CD4-positive, CD25-positive, alpha-beta regulatory T cell (primary cell): ENCODE results near the gene WWP2. TPM values are rescaled to one million over a fixed set of nuclear protein-coding genes. Genes with fewer than 3 reads are reported as not detected.

Experiments used
- ATAC-seq, 2 donors: fragments of 150-1000 bp; cut with Tn5 transposase; one replicate each; pipeline ENCODE4 v1.10.0; 2021; ENCODE audit warnings: low read depth in 2 of 2, moderate number of reproducible peaks in 2 of 2, moderate library complexity in 1 of 2
- DNase-seq, 3 donors: peaks; one replicate each; pipeline versions ENCODE4 v3.0.0 to v3.0.0-alpha.2; 2012 to 2022; ENCODE audit warnings: mixed read lengths in 1 of 3
- H3K27ac ChIP-seq: one replicate; pipeline ENCODE4 v1.7.0; 2013; ENCODE audit warnings: mild to moderate bottlenecking, low read length; ENCODE audit not compliant: insufficient read depth, poor library complexity, severe bottlenecking
- H3K27me3 ChIP-seq: one replicate; pipeline ENCODE4 v1.7.0; 2013; ENCODE audit warnings: low read length; ENCODE audit not compliant: control insufficient read depth, insufficient read depth
- H3K36me3 ChIP-seq: one replicate; pipeline ENCODE4 v1.7.0; 2013; ENCODE audit warnings: mild to moderate bottlenecking, low read length, moderate library complexity; ENCODE audit not compliant: control insufficient read depth, insufficient read depth
- H3K4me1 ChIP-seq: 2 replicates; pipeline ENCODE4 v1.7.0; 2013; ENCODE audit warnings: mild to moderate bottlenecking, low read length; ENCODE audit not compliant: insufficient read depth, control insufficient read depth, poor library complexity, severe bottlenecking
- H3K4me3 ChIP-seq: one replicate; pipeline ENCODE4 v1.7.0; 2013; ENCODE audit warnings: low read depth, mild to moderate bottlenecking, low read length, moderate library complexity
- H3K9me3 ChIP-seq, 2 experiments: 1 replicate in 1 of 2; 2 replicates in 1 of 2; pipeline ENCODE4 v1.7.0; 2013; ENCODE audit warnings: low read length in 2 of 2, mild to moderate bottlenecking in 1 of 2, moderate library complexity in 1 of 2; ENCODE audit not compliant: control insufficient read depth in 2 of 2
- H3K27ac Mint-ChIP-seq, 3 donors: one replicate each; pipeline ENCODE4 v1.8.0; 2020 to 2022; ENCODE audit warnings: mild to moderate bottlenecking in 3 of 3, mixed read lengths in 3 of 3, moderate library complexity in 2 of 3
- H3K27me3 Mint-ChIP-seq: one replicate; pipeline ENCODE4 v1.8.0; 2022; ENCODE audit warnings: mild to moderate bottlenecking, mixed read lengths
- H3K36me3 Mint-ChIP-seq: one replicate; pipeline ENCODE4 v1.8.0; 2020; ENCODE audit warnings: mixed read lengths
- H3K4me1 Mint-ChIP-seq, 4 donors: one replicate each; pipeline ENCODE4 v1.8.0; 2020 to 2022; ENCODE audit warnings: mixed read lengths in 4 of 4, mild to moderate bottlenecking in 1 of 4
- H3K4me3 Mint-ChIP-seq, 4 donors: one replicate each; pipeline ENCODE4 v1.8.0; 2020 to 2022; ENCODE audit warnings: mild to moderate bottlenecking in 4 of 4, mixed read lengths in 4 of 4, moderate library complexity in 3 of 4
- H3K9me3 Mint-ChIP-seq, 7 donors: one replicate each; pipeline ENCODE4 v1.8.0; 2020 to 2022; ENCODE audit warnings: mixed read lengths in 7 of 7, mild to moderate bottlenecking in 3 of 7, moderate library complexity in 2 of 7
- polyA plus RNA-seq, 4 donors: library from polyadenylated mRNA; unstranded; fragments of 300-500 nt; fragmentation: Illumina TruSeq; gene quantifications; one replicate each; pipeline ENCODE4 v1.2.3, GENCODE V29; 2021
- total RNA-seq: library from RNA; stranded (reverse); gene quantifications from one replicate; pipeline ENCODE4 v1.2.3, GENCODE V29; 2022

The WWP2 gene
- total RNA-seq (93.0 TPM), polyA plus RNA-seq (10 to 100 TPM; 36.3 to 43.4 (median 39.2) TPM)

DNA sequence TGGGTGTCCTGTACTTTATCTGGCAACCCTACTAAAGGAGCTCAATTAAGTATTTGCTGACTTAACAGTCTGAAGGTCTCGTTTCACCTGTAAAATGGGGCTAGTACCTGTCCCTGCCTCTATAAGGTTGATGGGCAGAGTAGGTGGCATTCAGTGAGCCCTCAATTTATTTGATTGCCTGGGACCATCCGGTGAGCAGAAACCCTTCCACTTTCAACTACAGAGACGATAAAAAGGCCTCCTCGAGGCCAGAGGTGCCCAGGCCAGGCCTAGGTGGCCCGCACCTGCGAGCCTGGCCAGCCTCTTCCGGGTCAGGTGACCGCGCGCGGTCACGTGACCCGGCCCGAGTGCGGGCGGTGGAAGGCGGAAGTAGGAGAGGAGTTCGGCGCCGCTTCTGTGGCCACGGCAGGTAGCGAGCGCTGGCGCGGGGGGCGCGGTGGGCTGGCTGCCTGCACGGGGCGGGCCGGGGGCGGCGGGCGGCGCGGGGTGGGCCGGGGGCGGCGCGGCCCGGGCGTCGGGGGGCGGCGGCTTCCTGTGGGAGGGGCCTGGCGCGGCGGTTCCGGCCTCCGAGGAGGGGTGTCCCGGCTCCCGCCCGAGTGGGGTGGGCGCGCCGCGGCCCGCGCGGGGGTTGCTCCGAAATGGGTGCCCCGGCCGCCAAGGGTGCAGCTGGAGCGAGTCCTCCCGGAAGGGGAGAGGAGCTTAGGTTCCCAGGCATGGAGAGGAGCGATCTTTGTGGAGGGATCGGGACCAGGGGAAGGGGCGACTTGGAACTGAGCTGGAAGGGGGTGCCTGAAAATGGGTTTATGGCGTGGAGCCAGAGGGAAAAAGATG is at the start of gene WWP2:
TSS of gene WWP2 (plus strand) at position 350 of the 831 bp plus-strand sequence. CDS start 24,679 bp downstream, outside the sequence.
- H3K36me3 Mint-ChIP-seq, result peaks cover 10% of the 10 kb centered on the region
- H3K9me3 ChIP-seq, result no peaks in the 10 kb centered on the region
- no peaks in the 10 kb centered on the region for H3K27me3 ChIP-seq
- peak within 1 kb of the TSS; percentile 97 to 99 (median 99) for H3K27ac Mint-ChIP-seq
- peak; percentile 80 to 89 (median 81) for DNase-seq
- peaks cover 4% of the 10 kb centered on the region for H3K27me3 Mint-ChIP-seq
- ATAC-seq, result peak; percentile 78 to 82
- peak within 1 kb of the TSS; percentile 94 for H3K4me3 ChIP-seq
- H3K36me3 ChIP-seq, result no peaks in the 10 kb centered on the region
- H3K9me3 Mint-ChIP-seq, result no peaks in the 10 kb centered on the region
- H3K27ac ChIP-seq, result peak within 1 kb of the TSS; percentile 92
- peaks cover 12 to 45% (median 29%) of the 10 kb centered on the region in 4 donors for H3K4me1 Mint-ChIP-seq
- peaks cover 23% of the 10 kb centered on the region for H3K4me1 ChIP-seq
- peak within 1 kb of the TSS; percentile 90 to 98 (median 94) for H3K4me3 Mint-ChIP-seq

DNA sequence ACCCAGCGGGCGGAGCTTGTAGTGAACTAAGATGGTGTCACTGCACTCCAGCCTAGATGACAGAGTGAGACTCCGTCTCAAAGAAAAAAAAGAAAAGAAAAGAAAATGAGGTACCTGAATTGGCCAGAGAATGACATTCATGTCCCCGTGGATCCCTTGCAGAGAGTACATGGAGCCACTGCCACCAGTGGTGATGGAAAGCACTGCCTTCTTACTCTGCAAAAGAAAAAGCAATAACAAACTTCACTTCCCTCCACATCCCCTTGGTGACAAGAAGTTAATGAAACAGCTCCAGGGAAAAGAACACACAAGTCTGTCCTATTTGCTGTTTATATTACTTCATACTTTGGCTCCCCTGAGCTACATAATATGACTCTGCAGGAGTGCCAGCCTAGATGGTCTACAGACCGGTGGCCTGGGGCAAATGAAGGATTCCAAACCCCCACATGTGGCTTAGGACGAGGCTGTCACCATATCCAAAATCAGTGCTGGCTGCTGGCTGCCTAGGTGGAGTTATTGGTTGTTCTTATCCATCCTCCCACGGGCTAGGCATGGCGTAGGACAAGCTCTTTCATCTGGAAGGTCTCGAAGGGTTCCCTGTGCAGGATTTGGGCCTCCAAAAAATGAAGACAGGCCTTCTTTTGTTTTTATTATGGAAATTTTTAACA is 49.1 kb upstream of the WWP2 start:
- no peak for ATAC-seq
- DNase-seq, result no peak
- Mint-ChIP-seq H3K27me3 (no peaks in the 10 kb centered on the region), H3K27ac (no peak overlapping the region), H3K4me3 (no peak overlapping the region), H3K36me3 (no peaks in the 10 kb centered on the region), H3K9me3 (no peaks in the 10 kb centered on the region), H3K4me1 (peaks cover 4 to 7% (median 5%) of the 10 kb centered on the region in 4 donors)
- H3K27ac ChIP-seq, result no peak overlapping the region
- no peak overlapping the region for H3K4me3 ChIP-seq
- no peaks in the 10 kb centered on the region for H3K36me3 ChIP-seq
- H3K4me1 ChIP-seq, result peaks cover 5% of the 10 kb centered on the region
- H3K9me3 ChIP-seq, result no peaks in the 10 kb centered on the region
- no peaks in the 10 kb centered on the region for H3K27me3 ChIP-seq

- Histone ChIP-seq H3K9me3 (no peaks in the 10 kb centered on the region), H3K36me3 (no peaks in the 10 kb centered on the region), H3K4me1 (no peaks in the 10 kb centered on the region), H3K27ac (no peak overlapping the region), H3K4me3 (no peak overlapping the region), H3K27me3 (no peaks in the 10 kb centered on the region)
- Mint-ChIP-seq H3K27ac (no peak overlapping the region), H3K4me1 (no peaks in the 10 kb centered on the region), H3K27me3 (no peaks in the 10 kb centered on the region), H3K36me3 (no peaks in the 10 kb centered on the region), H3K4me3 (no peak overlapping the region), H3K9me3 (no peaks in the 10 kb centered on the region)
- ATAC-seq (no peak), DNase-seq (no peak)
Measured at GRCh38 chr16:69717066-69717465, 45.1 kb upstream of the WWP2 start.

- Histone ChIP-seq H3K27ac (no peak overlapping the region), H3K4me3 (no peak overlapping the region), H3K27me3 (no peaks in the 10 kb centered on the region), H3K9me3 (no peaks in the 10 kb centered on the region), H3K36me3 (no peaks in the 10 kb centered on the region), H3K4me1 (no peaks in the 10 kb centered on the region)
- no peak for DNase-seq
- Mint-ChIP-seq H3K36me3 (no peaks in the 10 kb centered on the region), H3K4me3 (no peak overlapping the region), H3K9me3 (no peaks in the 10 kb centered on the region), H3K27me3 (no peaks in the 10 kb centered on the region), H3K4me1 (peaks cover 0 to 3% (median 0%) of the 10 kb centered on the region in 4 donors), H3K27ac (no peak overlapping the region)
- no peak for ATAC-seq
Measured at GRCh38 chr16:69718111-69718764, 43.9 kb upstream of the WWP2 start.

GRCh38 chr16:69720822-69721430 is 41.2 kb upstream of the WWP2 start:
- ATAC-seq (no peak), DNase-seq (no peak)
- H3K36me3 Mint-ChIP-seq, result no peaks in the 10 kb centered on the region
- H3K4me1 Mint-ChIP-seq, result peaks cover 0 to 18% (median 6%) of the 10 kb centered on the region in 4 donors
- Histone ChIP-seq H3K27me3 (no peaks in the 10 kb centered on the region), H3K9me3 (no peaks in the 10 kb centered on the region), H3K36me3 (no peaks in the 10 kb centered on the region), H3K4me3 (no peak overlapping the region), H3K4me1 (peaks cover 2% of the 10 kb centered on the region), H3K27ac (no peak overlapping the region)
- no peak overlapping the region for H3K27ac Mint-ChIP-seq
- no peaks in the 10 kb centered on the region for H3K9me3 Mint-ChIP-seq
- no peaks in the 10 kb centered on the region for H3K27me3 Mint-ChIP-seq
- H3K4me3 Mint-ChIP-seq, result no peak overlapping the region

DNA sequence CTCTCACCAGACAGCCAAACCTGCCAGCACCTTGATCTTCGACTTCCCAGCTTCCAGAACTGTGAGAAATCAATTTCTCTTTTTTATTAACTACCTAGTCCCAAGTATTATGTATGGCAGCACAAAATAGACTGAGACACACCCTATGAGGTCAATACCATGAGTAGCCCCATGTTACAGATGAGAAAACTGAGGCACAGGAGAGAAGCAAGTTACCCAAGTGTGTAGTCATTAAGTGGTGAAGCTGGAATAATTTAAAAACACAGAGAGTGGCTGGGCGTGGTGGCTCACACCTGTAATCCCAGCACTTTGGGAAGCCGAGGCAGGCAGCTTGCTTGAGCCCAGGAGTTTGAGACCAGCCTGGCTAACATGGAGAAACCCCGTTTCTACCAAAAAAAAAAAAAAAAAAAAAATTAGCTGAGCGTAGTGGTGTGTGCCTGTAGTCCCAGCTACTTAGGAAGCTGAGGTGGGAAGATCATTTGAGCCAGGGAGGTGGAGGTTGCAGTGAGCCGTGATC is 40.6 kb upstream of the WWP2 start:
- no peaks in the 10 kb centered on the region for H3K9me3 Mint-ChIP-seq
- no peak overlapping the region for H3K4me3 Mint-ChIP-seq
- H3K4me1 Mint-ChIP-seq, result peaks cover 0 to 24% (median 12%) of the 10 kb centered on the region in 4 donors
- Histone ChIP-seq H3K27me3 (no peaks in the 10 kb centered on the region), H3K4me1 (peaks cover 7% of the 10 kb centered on the region), H3K9me3 (no peaks in the 10 kb centered on the region), H3K36me3 (no peaks in the 10 kb centered on the region), H3K27ac (no peak overlapping the region), H3K4me3 (no peak overlapping the region)
- DNase-seq (no peak), ATAC-seq (no peak)
- no peaks in the 10 kb centered on the region for H3K27me3 Mint-ChIP-seq
- H3K36me3 Mint-ChIP-seq, result no peaks in the 10 kb centered on the region
- no peak overlapping the region for H3K27ac Mint-ChIP-seq

DNA sequence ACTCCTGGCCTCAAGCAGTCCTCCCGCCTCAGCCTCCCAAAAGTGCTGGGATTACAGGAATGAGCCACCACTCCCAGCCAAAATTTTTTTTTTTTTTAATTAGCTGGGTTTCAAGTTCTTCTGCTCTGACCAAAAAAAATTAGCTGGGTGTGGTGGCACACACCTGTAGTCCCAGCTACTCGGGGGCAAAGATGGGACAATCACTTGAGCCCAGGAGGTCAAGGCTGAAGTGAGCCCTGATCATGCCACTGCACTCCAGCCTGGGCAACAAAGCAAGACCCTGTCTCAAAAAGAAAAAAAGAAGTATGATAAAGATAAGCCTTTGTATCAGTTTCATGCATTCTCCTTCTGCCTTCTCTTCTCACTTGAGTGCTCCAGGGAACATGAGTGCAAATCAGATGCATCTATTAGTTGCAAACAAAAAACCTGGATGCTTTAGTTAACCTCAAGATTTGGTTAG is 37.7 kb upstream of the WWP2 start:
- no peaks in the 10 kb centered on the region for H3K9me3 ChIP-seq
- H3K36me3 ChIP-seq, result no peaks in the 10 kb centered on the region
- H3K27me3 Mint-ChIP-seq, result no peaks in the 10 kb centered on the region
- peak overlapping the region in 2 of 3 donors; percentile 17 to 91 for H3K27ac Mint-ChIP-seq
- DNase-seq (no peak), ATAC-seq (no peak)
- peaks cover 3% of the 10 kb centered on the region for H3K36me3 Mint-ChIP-seq
- H3K4me1 ChIP-seq, result peaks cover 21% of the 10 kb centered on the region
- no peaks in the 10 kb centered on the region for H3K9me3 Mint-ChIP-seq
- no peaks in the 10 kb centered on the region for H3K27me3 ChIP-seq
- H3K4me3 Mint-ChIP-seq, result peak overlapping the region in 2 of 4 donors; percentile 56 to 81
- peaks cover 0 to 36% (median 23%) of the 10 kb centered on the region in 4 donors for H3K4me1 Mint-ChIP-seq
- H3K4me3 ChIP-seq, result no peak overlapping the region
- no peak overlapping the region for H3K27ac ChIP-seq
